Measurements from ENCODE around the gene ST6GALNAC6.
A peak's percentile ranks its signal among the peaks of the same experiment; 100 is the strongest.
"Not testable (repeated sequence)": the region's sequence is repeated elsewhere in the genome, so short reads cannot be mapped to it uniquely, and the experiment has no call there.

The ST6GALNAC6 gene

GRCh38 chr9:127838375-127839078, 60.9 kb downstream of the ST6GALNAC6 start:
- Histone ChIP-seq H3K4me3 (ENCODE audit: severe bottlenecking) (no peak overlapping the region), H3K27ac (ENCODE audit: poor library complexity, severe bottlenecking) (peak overlapping the region; percentile 55), H3K9me3 (ENCODE audit: severe bottlenecking) (no peaks in the 10 kb centered on the region), H3K4me1 (ENCODE audit: insufficient read depth, poor library complexity, severe bottlenecking) (peaks cover 9% of the 10 kb centered on the region), H3K27me3 (ENCODE audit: insufficient read depth, poor library complexity, severe bottlenecking) (no peaks in the 10 kb centered on the region), H3K36me3 (ENCODE audit: low read depth) (0 out of 2 replicates have a peak, but pooled peaks cover 4% of the 10 kb centered on the region)
- TF ChIP-seq, protein P1, sequence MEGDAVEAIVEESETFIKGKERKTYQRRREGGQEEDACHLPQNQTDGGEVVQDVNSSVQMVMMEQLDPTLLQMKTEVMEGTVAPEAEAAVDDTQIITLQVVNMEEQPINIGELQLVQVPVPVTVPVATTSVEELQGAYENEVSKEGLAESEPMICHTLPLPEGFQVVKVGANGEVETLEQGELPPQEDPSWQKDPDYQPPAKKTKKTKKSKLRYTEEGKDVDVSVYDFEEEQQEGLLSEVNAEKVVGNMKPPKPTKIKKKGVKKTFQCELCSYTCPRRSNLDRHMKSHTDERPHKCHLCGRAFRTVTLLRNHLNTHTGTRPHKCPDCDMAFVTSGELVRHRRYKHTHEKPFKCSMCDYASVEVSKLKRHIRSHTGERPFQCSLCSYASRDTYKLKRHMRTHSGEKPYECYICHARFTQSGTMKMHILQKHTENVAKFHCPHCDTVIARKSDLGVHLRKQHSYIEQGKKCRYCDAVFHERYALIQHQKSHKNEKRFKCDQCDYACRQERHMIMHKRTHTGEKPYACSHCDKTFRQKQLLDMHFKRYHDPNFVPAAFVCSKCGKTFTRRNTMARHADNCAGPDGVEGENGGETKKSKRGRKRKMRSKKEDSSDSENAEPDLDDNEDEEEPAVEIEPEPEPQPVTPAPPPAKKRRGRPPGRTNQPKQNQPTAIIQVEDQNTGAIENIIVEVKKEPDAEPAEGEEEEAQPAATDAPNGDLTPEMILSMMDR (IDR thresholded peaks at IDR 0.05; ENCODE audit: poor library complexity, severe bottlenecking) = no peak
- DNase-seq (ENCODE audit: low spot score) (no peak), ATAC-seq (ENCODE audit: low read depth) (peak; percentile 98)

- H3K9me3 ChIP-seq (ENCODE audit: severe bottlenecking) = no peaks in the 10 kb centered on the region
- DNase-seq (ENCODE audit: low spot score) (no peak), ATAC-seq (ENCODE audit: low read depth) (no peak)
- H3K27ac ChIP-seq (ENCODE audit: poor library complexity, severe bottlenecking) = no peak overlapping the region
- TF ChIP-seq, protein P1 (IDR thresholded peaks at IDR 0.05; ENCODE audit: poor library complexity, severe bottlenecking) = no peak
- H3K36me3 ChIP-seq (ENCODE audit: low read depth) = no peaks in the 10 kb centered on the region
- H3K27me3 ChIP-seq (ENCODE audit: insufficient read depth, poor library complexity, severe bottlenecking) = no peaks in the 10 kb centered on the region
- H3K4me1 ChIP-seq (ENCODE audit: insufficient read depth, poor library complexity, severe bottlenecking) = peaks cover 9% of the 10 kb centered on the region
- no peak overlapping the region for H3K4me3 ChIP-seq (ENCODE audit: severe bottlenecking)
These were observed 62.1 kb downstream of the ST6GALNAC6 start for GRCh38 chr9:127837346-127837745.

DNA sequence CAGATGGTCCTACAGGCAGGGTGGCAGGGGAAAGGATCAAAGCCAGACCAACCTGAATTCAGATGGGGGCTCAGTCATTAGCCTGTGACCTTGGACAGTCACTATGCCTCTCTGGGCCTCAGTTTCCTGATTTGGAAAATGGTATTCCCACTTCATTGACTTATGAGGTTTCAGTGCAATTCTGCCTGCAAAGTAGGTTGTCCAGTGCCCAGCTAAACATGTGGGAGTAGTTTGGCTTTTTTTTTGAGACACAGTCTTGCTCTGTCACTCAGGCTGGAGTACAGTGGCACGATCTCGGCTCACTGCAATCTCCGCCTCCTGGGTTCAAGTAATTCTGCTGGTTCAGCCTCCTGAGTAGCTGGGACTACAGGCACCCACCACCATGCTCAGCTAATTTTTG, 62.8 kb downstream of the ST6GALNAC6 start:
- not testable (repeated sequence) for H3K9me3 ChIP-seq (ENCODE audit: severe bottlenecking); H3K27ac ChIP-seq (ENCODE audit: poor library complexity, severe bottlenecking); ATAC-seq (ENCODE audit: low read depth); H3K36me3 ChIP-seq (ENCODE audit: low read depth); H3K4me1 ChIP-seq (ENCODE audit: insufficient read depth, poor library complexity, severe bottlenecking); H3K27me3 ChIP-seq (ENCODE audit: insufficient read depth, poor library complexity, severe bottlenecking); DNase-seq (ENCODE audit: low spot score); H3K4me3 ChIP-seq (ENCODE audit: severe bottlenecking)

DNA sequence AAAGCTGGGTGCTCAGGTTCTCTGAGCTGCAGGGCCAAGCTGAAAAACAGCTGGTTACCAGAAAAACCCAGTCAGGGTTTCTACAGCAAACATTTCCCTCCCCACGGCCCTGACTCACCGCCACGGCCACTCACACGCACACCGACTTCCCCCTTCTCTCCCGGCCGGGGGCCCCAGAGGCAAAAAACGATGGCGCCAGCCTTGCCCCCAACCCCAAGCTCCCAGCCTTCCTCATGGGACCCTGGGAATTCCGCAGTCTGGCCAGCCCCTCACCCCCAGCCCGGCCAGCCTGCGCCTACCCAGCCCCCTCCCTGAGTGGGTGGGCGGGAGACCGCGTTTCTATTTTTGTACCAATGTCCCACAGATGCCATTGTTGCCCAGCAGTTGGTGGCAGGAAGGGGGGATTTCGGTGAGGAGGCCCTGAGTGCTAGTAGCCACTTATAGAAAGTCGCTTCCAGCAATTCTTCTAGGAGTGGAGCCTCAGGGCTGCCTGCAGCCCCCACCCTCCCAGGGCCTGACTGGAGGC, 63.3 kb downstream of the ST6GALNAC6 start:
- Histone ChIP-seq H3K27ac (ENCODE audit: poor library complexity, severe bottlenecking) (no peak overlapping the region), H3K36me3 (ENCODE audit: low read depth) (no peaks in the 10 kb centered on the region), H3K4me1 (ENCODE audit: insufficient read depth, poor library complexity, severe bottlenecking) (peaks cover 9% of the 10 kb centered on the region)

More for the DNA sequence above, 63.3 kb downstream of the ST6GALNAC6 start:
- H3K9me3 ChIP-seq (ENCODE audit: severe bottlenecking) = no peaks in the 10 kb centered on the region
- DNase-seq (ENCODE audit: low spot score) (no peak), ATAC-seq (ENCODE audit: low read depth) (no peak)
- no peak overlapping the region for H3K4me3 ChIP-seq (ENCODE audit: severe bottlenecking)
- H3K27me3 ChIP-seq (ENCODE audit: insufficient read depth, poor library complexity, severe bottlenecking) = no peaks in the 10 kb centered on the region
- TF ChIP-seq, protein P1 (IDR thresholded peaks at IDR 0.05; ENCODE audit: poor library complexity, severe bottlenecking) = no peak
